CD14-positive monocyte (primary cell): ENCODE measurements around the gene CAPZA3. TPM values are rescaled to one million over a fixed set of nuclear protein-coding genes. Genes with fewer than 3 reads are reported as not detected.
"Not testable (repeated sequence)": the region's sequence is repeated elsewhere in the genome, so short reads cannot be mapped to it uniquely, and the experiment has no call there.

ENCODE experiments used
- DNase-seq, 3 donors: peaks; one replicate each; pipeline ENCODE4 v3.0.0-alpha.2; 2011 to 2022
- H2AFZ ChIP-seq: 2 replicates; pipeline ENCODE4 v1.6.0; 2012; ENCODE audit warnings: mild to moderate bottlenecking, low read depth, low read length, inconsistent platforms; ENCODE audit not compliant: insufficient read depth, poor library complexity, severe bottlenecking
- H3K27ac ChIP-seq, 2 donors: 1 replicate in 1 of 2; 2 replicates in 1 of 2; pipeline ENCODE4 v1.5.1; 2012 to 2013; ENCODE audit warnings: low read length in 2 of 2, control low read depth in 1 of 2, inconsistent platforms in 1 of 2, low read depth in 1 of 2, mild to moderate bottlenecking in 1 of 2
- H3K27me3 ChIP-seq, 2 donors: one replicate each; pipeline versions ENCODE4 v1.6.0 to v1.6.1; 2011 to 2013; ENCODE audit warnings: low read length in 2 of 2; ENCODE audit not compliant: control insufficient read depth in 2 of 2, insufficient read depth in 2 of 2
- H3K36me3 ChIP-seq, 2 donors: replicated peaks in 1 of 2; 1 replicate in 1 of 2; 2 replicates in 1 of 2; pipeline versions ENCODE4 v1.5.1 to v1.6.1; 2012 to 2013; ENCODE audit warnings: low read length in 2 of 2, control low read depth in 1 of 2, inconsistent platforms in 1 of 2, mild to moderate bottlenecking in 1 of 2; ENCODE audit not compliant: insufficient read depth in 2 of 2, control insufficient read depth in 1 of 2
- H3K4me1 ChIP-seq, 2 donors: 1 replicate in 1 of 2; 2 replicates in 1 of 2; pipeline versions ENCODE4 v1.5.1 to v1.6.1; 2012 to 2013; ENCODE audit warnings: low read length in 2 of 2, control low read depth in 1 of 2, inconsistent platforms in 1 of 2, mild to moderate bottlenecking in 1 of 2, moderate library complexity in 1 of 2; ENCODE audit not compliant: insufficient read depth in 2 of 2, control insufficient read depth in 1 of 2
- H3K4me2 ChIP-seq: replicated peaks from 2 replicates; pipeline ENCODE3; 2012; ENCODE audit warnings: low read length, moderate library complexity, mild to moderate bottlenecking; ENCODE audit not compliant: poor library complexity, severe bottlenecking; ENCODE audit errors: extremely low read depth
- H3K4me3 ChIP-seq, 3 experiments: fragments of 200-600 bp in 1 of 3; sonication (generic) in 1 of 3; replicated peaks in 1 of 3; 1 replicate in 2 of 3; 2 replicates in 1 of 3; pipeline ENCODE4 v1.5.1; 2011 to 2013; ENCODE audit warnings: low read length in 3 of 3, mild to moderate bottlenecking in 3 of 3, control low read depth in 2 of 3, low read depth in 2 of 3, inconsistent platforms in 1 of 3, moderate library complexity in 1 of 3
- H3K79me2 ChIP-seq: 2 replicates; pipeline ENCODE4 v1.6.0; 2012; ENCODE audit warnings: mild to moderate bottlenecking, control low read depth, inconsistent platforms, low read length, moderate library complexity; ENCODE audit not compliant: insufficient read depth
- H3K9ac ChIP-seq: 2 replicates; pipeline ENCODE4 v1.6.0; 2017; ENCODE audit warnings: low read length, mild to moderate bottlenecking; ENCODE audit not compliant: insufficient read depth, poor library complexity, severe bottlenecking
- H3K9me3 ChIP-seq, 2 donors: replicated peaks in 1 of 2; 1 replicate in 1 of 2; 2 replicates in 1 of 2; pipeline versions ENCODE4 v1.5.1 to v1.6.1; 2012 to 2013; ENCODE audit warnings: low read length in 2 of 2, control low read depth in 1 of 2; ENCODE audit not compliant: control insufficient read depth in 1 of 2, insufficient read depth in 1 of 2
- H4K20me1 ChIP-seq: 2 replicates; pipeline ENCODE4 v1.6.0; 2012; ENCODE audit warnings: mild to moderate bottlenecking, low read length, control low read depth, moderate library complexity; ENCODE audit not compliant: insufficient read depth
- H3K27ac Mint-ChIP-seq, 7 donors: one replicate each; pipeline ENCODE4 v1.8.0; 2020; ENCODE audit warnings: mild to moderate bottlenecking in 7 of 7, mixed read lengths in 7 of 7, moderate library complexity in 6 of 7, inconsistent platforms in 2 of 7
- H3K27me3 Mint-ChIP-seq, 3 donors: one replicate each; pipeline ENCODE4 v1.8.0; 2021 to 2022; ENCODE audit warnings: low read depth in 3 of 3, mild to moderate bottlenecking in 3 of 3, mixed read lengths in 3 of 3, moderate library complexity in 3 of 3, inconsistent platforms in 1 of 3
- H3K36me3 Mint-ChIP-seq, 2 donors: one replicate each; pipeline ENCODE4 v1.8.0; 2020; ENCODE audit warnings: mixed read lengths in 2 of 2, inconsistent platforms in 1 of 2, mild to moderate bottlenecking in 1 of 2
- H3K4me1 Mint-ChIP-seq: one replicate; pipeline ENCODE4 v1.8.0; 2020; ENCODE audit warnings: mild to moderate bottlenecking, mixed read lengths
- H3K4me3 Mint-ChIP-seq, 2 donors: one replicate each; pipeline ENCODE4 v1.8.0; 2020; ENCODE audit warnings: mild to moderate bottlenecking in 2 of 2, mixed read lengths in 2 of 2, moderate library complexity in 1 of 2
- H3K9me3 Mint-ChIP-seq, 7 donors: one replicate each; pipeline ENCODE4 v1.8.0; 2020 to 2022; ENCODE audit warnings: mixed read lengths in 7 of 7, mild to moderate bottlenecking in 6 of 7, moderate library complexity in 6 of 7, inconsistent platforms in 2 of 7
- CTCF ChIP-seq: fragments of 200-600 bp; IDR thresholded peaks from one replicate; pipeline ENCODE4 v1.8.0; 2022; ENCODE audit warnings: antibody characterized with exemption, mild to moderate bottlenecking
- WGBS: methylation state at CpG from one replicate; pipeline ENCODE4 v1.1.5; 2013; ENCODE audit warnings: missing lambda C conversion rate; ENCODE audit not compliant: insufficient coverage; 5-methylcytosine and 5-hydroxymethylcytosine counted together
- intact Hi-C, 2 donors: fragments of 100-400 bp; cut with micrococcal nuclease; formaldehyde crosslinking; loops; one replicate each; pipeline versions ENCODE4 v1.15.0 to v1.15.1; 2023
- polyA plus RNA-seq, 3 donors: library from polyadenylated mRNA; depleted of rRNA in 1 of 3; unstranded in 2 of 3; stranded (reverse) in 1 of 3; fragments of 300-500 nt in 2 of 3; fragments of >200 nt in 1 of 3; fragmentation: Illumina TruSeq in 2 of 3; gene quantifications; 1 replicate in 2 of 3; 2 replicates in 1 of 3; pipeline ENCODE4 v1.2.3, GENCODE V29; 2012 to 2021

CAPZA3 gene
- polyA plus RNA-seq, 3 donors: not detected

GRCh38 chr12:18690653-18691052 lies 47.3 kb upstream of the CAPZA3 start:
- Histone ChIP-seq H3K9ac (no peak overlapping the region), H3K4me1 (no peaks in the 10 kb centered on the region), H3K36me3 (no peaks in the 10 kb centered on the region), H4K20me1 (no peaks in the 10 kb centered on the region), H3K27me3 (no peaks in the 10 kb centered on the region), H3K79me2 (no peaks in the 10 kb centered on the region), H3K4me2 (no peak overlapping the region), H3K27ac (no peak overlapping the region), H2AFZ (no peak overlapping the region), H3K9me3 (no peaks in the 10 kb centered on the region), H3K4me3 (no peak overlapping the region)
- WGBS: 93% methylated on average over 4 of the region's 4 CpGs
- Mint-ChIP-seq H3K4me3 (no peak overlapping the region), H3K27ac (peak overlapping the region in 1 of 7 donors; percentile 11), H3K36me3 (no peaks in the 10 kb centered on the region), H3K27me3 (peaks cover 0 to under 1% (median 0%) of the 10 kb centered on the region in 3 donors), H3K4me1 (no peaks in the 10 kb centered on the region), H3K9me3 (peaks cover 0 to 7% (median 4%) of the 10 kb centered on the region in 7 donors)
- no peak for DNase-seq
- no peak for TF ChIP-seq CTCF
- intact Hi-C loops: no loop called here

GRCh38 chr12:18693986-18694385 lies 43.9 kb upstream of the CAPZA3 start:
- no CpG with 5 or more reads among the region's 5 CpGs for WGBS

More at GRCh38 chr12:18693986-18694385, 43.9 kb upstream of the CAPZA3 start:
- H3K36me3 ChIP-seq, H3K27me3 ChIP-seq, intact Hi-C loops, H3K4me1 ChIP-seq, H3K27me3 Mint-ChIP-seq, H3K79me2 ChIP-seq, H3K27ac ChIP-seq, H3K9me3 ChIP-seq, H4K20me1 ChIP-seq, H2AFZ ChIP-seq, H3K4me2 ChIP-seq, H3K4me3 Mint-ChIP-seq, H3K9me3 Mint-ChIP-seq, DNase-seq, H3K36me3 Mint-ChIP-seq, H3K4me3 ChIP-seq, H3K4me1 Mint-ChIP-seq, H3K9ac ChIP-seq: not testable (repeated sequence)
- peak overlapping the region in 1 of 7 donors; percentile 54 for H3K27ac Mint-ChIP-seq
